ENCODE measurements around the gene GABRG3. TPM values are rescaled to one million over a fixed set of nuclear protein-coding genes. Genes with fewer than 3 reads are reported as not detected.

GABRG3 gene
- total and polyA plus RNA-seq, 4 donors = 0.02 to 0.19 TPM; not detected in 2

GRCh38 chr15:27587810-27588209, 616.8 kb downstream of the GABRG3 start:
- Histone ChIP-seq H3K36me3 (ENCODE audit: control insufficient read depth in 4 of 4, insufficient read depth in 3 of 4, low read depth in 1 of 4, low read length in 3 of 4) (no peaks in the 10 kb centered on the region), H3K4me3 (ENCODE audit: low read depth in 1 of 3, low read length in 3 of 3) (no peak overlapping the region), H3K27ac (ENCODE audit: low read depth in 1 of 2, low read length in 2 of 2) (no peak overlapping the region), H3K9ac (ENCODE audit: low read depth in 1 of 2, low read length in 2 of 2) (no peak overlapping the region), H3K27me3 (ENCODE audit: control insufficient read depth in 4 of 4, insufficient read depth in 4 of 4, low read length in 3 of 4) (peaks cover 0 to 2% (median 0%) of the 10 kb centered on the region in 4 donors), H3K9me3 (ENCODE audit: control insufficient read depth in 4 of 4, low read length in 3 of 4) (no peaks in the 10 kb centered on the region), H3K4me1 (ENCODE audit: control insufficient read depth in 4 of 4, insufficient read depth in 4 of 4, low read length in 3 of 4) (no peaks in the 10 kb centered on the region)
- DNase-seq (ENCODE audit: low spot score) = no peak
- TF ChIP-seq RXRA (IDR thresholded peaks at IDR 0.05) = no peak
- no peak for TF ChIP-seq FOXA1 (IDR thresholded peaks at IDR 0.05)
- no peak for TF ChIP-seq CTCF (IDR thresholded peaks at IDR 0.05; ENCODE audit: low read depth, low read length, missing input control)
- no peak for TF ChIP-seq YY1 (IDR thresholded peaks at IDR 0.05)
- no peak for TF ChIP-seq MAX (IDR thresholded peaks at IDR 0.05)
- no peak for TF ChIP-seq RAD21 (IDR thresholded peaks at IDR 0.05)
- no peak for TF ChIP-seq GABPA (IDR thresholded peaks at IDR 0.05 in 1 of 2, conservative IDR thresholded peaks at IDR 0.05 in 1 of 2)
- no peak for TF ChIP-seq HNF4A (conservative IDR thresholded peaks at IDR 0.05)
- no peak for TF ChIP-seq ZBTB33 (IDR thresholded peaks at IDR 0.05)
- no peak for TF ChIP-seq HNF4G (IDR thresholded peaks at IDR 0.05)
- TF ChIP-seq JUND (IDR thresholded peaks at IDR 0.05) = no peak
- no peak for TF ChIP-seq SP1 (IDR thresholded peaks at IDR 0.05)
- WGBS = 19% methylated on average over 14 of the region's 14 CpGs

- TF ChIP-seq FOXA2 (IDR thresholded peaks at IDR 0.05) (no peak), ZBTB33 (IDR thresholded peaks at IDR 0.05) (no peak), ATF3 (IDR thresholded peaks at IDR 0.05) (no peak), EGR1 (IDR thresholded peaks at IDR 0.05; ENCODE audit: low read depth in 2 of 2) (no peak), JUND (IDR thresholded peaks at IDR 0.05) (no peak), HNF4A (conservative IDR thresholded peaks at IDR 0.05) (no peak), CTCF (IDR thresholded peaks at IDR 0.05; ENCODE audit: low read depth, low read length, missing input control) (no peak), REST (IDR thresholded peaks at IDR 0.05) (no peak), FOXA1 (IDR thresholded peaks at IDR 0.05) (no peak), TAF1 (conservative IDR thresholded peaks at IDR 0.05) (no peak), SP1 (IDR thresholded peaks at IDR 0.05) (no peak), HNF4G (IDR thresholded peaks at IDR 0.05) (no peak)
- Histone ChIP-seq H3K4me3 (ENCODE audit: low read depth in 1 of 3, low read length in 3 of 3) (no peak overlapping the region), H3K4me1 (ENCODE audit: control insufficient read depth in 4 of 4, insufficient read depth in 4 of 4, low read length in 3 of 4) (no peaks in the 10 kb centered on the region), H3K9me3 (ENCODE audit: control insufficient read depth in 4 of 4, low read length in 3 of 4) (no peaks in the 10 kb centered on the region), H3K36me3 (ENCODE audit: control insufficient read depth in 4 of 4, insufficient read depth in 3 of 4, low read depth in 1 of 4, low read length in 3 of 4) (no peaks in the 10 kb centered on the region), H3K27ac (ENCODE audit: low read depth in 1 of 2, low read length in 2 of 2) (no peak overlapping the region), H3K27me3 (ENCODE audit: control insufficient read depth in 4 of 4, insufficient read depth in 4 of 4, low read length in 3 of 4) (peaks cover 0 to 2% (median 0%) of the 10 kb centered on the region in 4 donors), H3K9ac (ENCODE audit: low read depth in 1 of 2, low read length in 2 of 2) (no peak overlapping the region)
- 74% methylated on average over 9 of the region's 9 CpGs for WGBS
- no peak for DNase-seq (ENCODE audit: low spot score)
Observed at GRCh38 chr15:27589260-27589659, 618.3 kb downstream of the GABRG3 start.

Data from liver (tissue), 9 donors.